Natural killer cell (primary cell): Measurements from ENCODE around the gene TRIM75. TPM values are rescaled to one million over a fixed set of nuclear protein-coding genes. Genes with fewer than 3 reads are reported as not detected.

Experiments used
- ATAC-seq, 3 donors: fragments of 150-1000 bp in 2 of 3; fragments of 200-7000 bp in 1 of 3; cut with Tn5 transposase; 1 replicate in 1 of 3; 2 replicates in 2 of 3; pipeline ENCODE4 v1.10.0; 2021; ENCODE audit warnings: mild to moderate bottlenecking in 2 of 3, moderate library complexity in 2 of 3
- DNase-seq, 2 donors: peaks; one replicate each; pipeline versions ENCODE4 v3.0.0 to v3.0.0-alpha.2; 2013 to 2021; ENCODE audit warnings: mixed read lengths in 1 of 2
- H3K27ac ChIP-seq: one replicate; pipeline ENCODE4 v1.5.1; 2013; ENCODE audit warnings: mild to moderate bottlenecking, low read length
- H3K27me3 ChIP-seq: one replicate; pipeline ENCODE4 v1.6.1; 2013; ENCODE audit warnings: low read length; ENCODE audit not compliant: control insufficient read depth, insufficient read depth
- H3K36me3 ChIP-seq: one replicate; pipeline ENCODE4 v1.6.1; 2013; ENCODE audit warnings: low read length; ENCODE audit not compliant: control insufficient read depth, insufficient read depth
- H3K4me1 ChIP-seq: one replicate; pipeline ENCODE4 v1.6.1; 2013; ENCODE audit warnings: low read length; ENCODE audit not compliant: control insufficient read depth, insufficient read depth
- H3K4me3 ChIP-seq: one replicate; pipeline ENCODE4 v1.5.1; 2013; ENCODE audit warnings: low read length
- H3K9me3 ChIP-seq: one replicate; pipeline ENCODE4 v1.6.1; 2013; ENCODE audit warnings: low read length; ENCODE audit not compliant: control insufficient read depth, insufficient read depth
- H3K27ac Mint-ChIP-seq, 2 donors: one replicate each; pipeline ENCODE4 v1.8.0; 2022; ENCODE audit warnings: mild to moderate bottlenecking in 2 of 2, mixed read lengths in 2 of 2, moderate library complexity in 1 of 2
- H3K27me3 Mint-ChIP-seq, 2 donors: one replicate each; pipeline ENCODE4 v1.8.0; 2022; ENCODE audit warnings: low read depth in 2 of 2, mixed read lengths in 2 of 2
- H3K36me3 Mint-ChIP-seq: one replicate; pipeline ENCODE4 v1.8.0; 2022; ENCODE audit warnings: mixed read lengths
- H3K4me1 Mint-ChIP-seq, 2 donors: one replicate each; pipeline ENCODE4 v1.8.0; 2022; ENCODE audit warnings: mixed read lengths in 2 of 2
- H3K4me3 Mint-ChIP-seq: one replicate; pipeline ENCODE4 v1.8.0; 2022; ENCODE audit warnings: mild to moderate bottlenecking, moderate library complexity, mixed read lengths
- H3K9me3 Mint-ChIP-seq, 2 donors: one replicate each; pipeline ENCODE4 v1.8.0; 2022; ENCODE audit warnings: mixed read lengths in 2 of 2
- CTCF ChIP-seq: fragments of 200-600 bp; IDR thresholded peaks from one replicate; pipeline ENCODE4 v1.8.0; 2022; ENCODE audit warnings: antibody characterized with exemption
- WGBS: methylation state at CpG from one replicate; pipeline ENCODE4 v1.1.7; 2013; ENCODE audit warnings: missing lambda C conversion rate; ENCODE audit not compliant: insufficient coverage; 5-methylcytosine and 5-hydroxymethylcytosine counted together
- intact Hi-C: fragments of 100-400 bp; cut with micrococcal nuclease; formaldehyde crosslinking; loops from one replicate; pipeline ENCODE4 v1.14.2; 2022
- total RNA-seq, 4 donors: library from RNA; stranded (reverse); fragments of 120-200 nt in 1 of 4; gene quantifications; one replicate each; pipeline versions ENCODE4 v1.2.3 to v1.2.4, GENCODE V29; 2013 to 2022

The TRIM75 gene
- total RNA-seq, result not detected
- not detected for total RNA-seq (2013)

GRCh38 chr4:165053645-165054044 lies at the start of gene TRIM75:
TSS of gene TRIM75 (plus strand) at chr4:165053866. CDS start at chr4:165059148, 5,282 bp downstream.
- Histone ChIP-seq H3K4me3 (no peak within 1 kb of the TSS), H3K9me3 (no peaks in the 10 kb centered on the region), H3K36me3 (no peaks in the 10 kb centered on the region), H3K27me3 (no peaks in the 10 kb centered on the region), H3K4me1 (no peaks in the 10 kb centered on the region), H3K27ac (no peak within 1 kb of the TSS)
- intact Hi-C loops, result no loop called here
- Mint-ChIP-seq H3K4me1 (no peaks in the 10 kb centered on the region), H3K9me3 (no peaks in the 10 kb centered on the region), H3K4me3 (no peak within 1 kb of the TSS), H3K27ac (no peak within 1 kb of the TSS), H3K27me3 (no peaks in the 10 kb centered on the region), H3K36me3 (no peaks in the 10 kb centered on the region)
- ATAC-seq, result no peak
- 75% methylated on average over 6 of the region's 6 CpGs for WGBS
- TF ChIP-seq CTCF, result no peak
- DNase-seq, result no peak

GRCh38 chr4:165005352-165005925 lies 48.2 kb upstream of the TRIM75 start:
- ATAC-seq (no peak), DNase-seq (no peak)
- Mint-ChIP-seq H3K27me3 (peaks cover 7 to 16% of the 10 kb centered on the region in 2 donors), H3K36me3 (no peaks in the 10 kb centered on the region), H3K9me3 (no peaks in the 10 kb centered on the region), H3K27ac (no peak overlapping the region), H3K4me1 (no peaks in the 10 kb centered on the region), H3K4me3 (no peak overlapping the region)
- no peaks in the 10 kb centered on the region for H3K9me3 ChIP-seq
- 73% methylated on average over 6 of the region's 6 CpGs for WGBS
- no peaks in the 10 kb centered on the region for H3K4me1 ChIP-seq
- H3K4me3 ChIP-seq, result no peak overlapping the region
- no peak overlapping the region for H3K27ac ChIP-seq
- H3K36me3 ChIP-seq, result no peaks in the 10 kb centered on the region
- no peak for TF ChIP-seq CTCF
- no peaks in the 10 kb centered on the region for H3K27me3 ChIP-seq
- intact Hi-C loops, result no loop called here

- Histone ChIP-seq H3K9me3 (no peaks in the 10 kb centered on the region), H3K4me3 (no peak overlapping the region), H3K36me3 (no peaks in the 10 kb centered on the region), H3K4me1 (no peaks in the 10 kb centered on the region), H3K27ac (no peak overlapping the region), H3K27me3 (no peaks in the 10 kb centered on the region)
- Mint-ChIP-seq H3K27me3 (peaks cover 7 to 16% of the 10 kb centered on the region in 2 donors), H3K4me1 (no peaks in the 10 kb centered on the region), H3K27ac (no peak overlapping the region), H3K36me3 (no peaks in the 10 kb centered on the region), H3K4me3 (no peak overlapping the region), H3K9me3 (no peaks in the 10 kb centered on the region)
- intact Hi-C loops, result no loop called here
- no peak for TF ChIP-seq CTCF
- DNase-seq, result no peak
- WGBS, result 90% methylated on average over 9 of the region's 9 CpGs
- ATAC-seq, result no peak
Measured at GRCh38 chr4:165006456-165006855, 47.2 kb upstream of the TRIM75 start.

GRCh38 chr4:165006886-165007285 lies 46.8 kb upstream of the TRIM75 start:
- H3K4me3 ChIP-seq, result no peak overlapping the region
- Mint-ChIP-seq H3K27ac (no peak overlapping the region), H3K9me3 (no peaks in the 10 kb centered on the region), H3K4me1 (no peaks in the 10 kb centered on the region), H3K27me3 (peaks cover 7 to 16% of the 10 kb centered on the region in 2 donors), H3K36me3 (no peaks in the 10 kb centered on the region), H3K4me3 (no peak overlapping the region)
- ATAC-seq (no peak), DNase-seq (no peak)
- WGBS, result 88% methylated on average over 5 of the region's 5 CpGs
- H3K36me3 ChIP-seq, result no peaks in the 10 kb centered on the region
- no peak overlapping the region for H3K27ac ChIP-seq
- H3K9me3 ChIP-seq, result no peaks in the 10 kb centered on the region
- H3K27me3 ChIP-seq, result no peaks in the 10 kb centered on the region
- intact Hi-C loops, result no loop called here
- H3K4me1 ChIP-seq, result no peaks in the 10 kb centered on the region
- no peak for TF ChIP-seq CTCF
